ENCODE results near the gene SPDYC. TPM values are rescaled to one million over a fixed set of nuclear protein-coding genes. Genes with fewer than 3 reads are reported as not detected.
A peak's percentile ranks its signal among the peaks of the same experiment; 100 is the strongest.
"Not testable (repeated sequence)": the region's sequence is repeated elsewhere in the genome, so short reads cannot be mapped to it uniquely, and the experiment has no call there.

Gene SPDYC
- total RNA-seq, 1 donor: not detected

DNA sequence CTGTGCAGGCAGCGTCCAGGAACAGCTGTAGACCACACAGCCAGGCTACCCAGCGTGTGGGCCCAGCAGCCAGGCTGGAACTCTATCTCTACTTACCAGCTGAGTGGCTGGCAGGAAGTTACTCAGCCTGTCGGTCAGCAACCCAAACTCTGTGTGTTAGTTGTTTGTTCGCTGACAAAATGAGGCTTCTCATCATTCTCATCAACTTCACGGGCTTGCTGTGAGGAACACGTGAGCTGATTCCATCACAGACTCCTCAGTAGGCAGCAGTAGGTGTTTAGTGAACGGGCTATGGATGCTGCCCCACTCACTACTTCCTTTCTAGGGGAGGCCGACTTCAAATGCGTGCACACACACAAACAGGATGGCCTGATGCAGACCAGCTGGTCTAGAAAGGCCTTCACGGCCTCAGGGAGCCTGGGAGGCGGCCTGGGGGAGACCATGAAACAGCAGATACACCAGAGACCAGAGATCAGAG is 830 bp upstream of the SPDYC start:
- no peak overlapping the region for H3K4me3 ChIP-seq (ENCODE audit: low read depth, low read length)
- TF ChIP-seq CTCF (IDR thresholded peaks at IDR 0.05; ENCODE audit: insufficient read depth, low read length): no peak
- DNase-seq (ENCODE audit: low read depth): no peak

DNA sequence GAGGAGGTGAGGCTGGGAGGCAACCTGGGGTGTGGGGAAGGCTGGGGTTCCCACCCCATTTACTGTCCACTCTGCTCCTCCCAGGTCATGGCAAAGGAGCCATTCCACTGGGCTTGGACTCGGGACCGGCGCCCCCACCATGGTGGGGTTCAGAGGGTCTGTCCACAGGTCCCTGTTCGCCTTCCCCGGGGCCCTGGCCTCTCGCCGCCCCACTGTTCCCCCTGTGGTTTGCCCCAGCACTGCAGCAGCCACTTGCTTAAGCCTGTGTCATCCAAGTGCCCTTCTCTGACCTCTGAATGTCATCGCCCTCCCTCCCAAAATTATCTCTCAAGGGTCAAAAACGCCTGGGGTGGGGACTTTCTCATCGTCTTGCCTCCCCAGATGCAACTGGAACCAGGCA is 2.6 kb downstream of the SPDYC start:
- no peak for DNase-seq (ENCODE audit: low read depth)
- TF ChIP-seq CTCF (IDR thresholded peaks at IDR 0.05; ENCODE audit: insufficient read depth, low read length): no peak
- no peak overlapping the region for H3K4me3 ChIP-seq (ENCODE audit: low read depth, low read length)

- DNase-seq (ENCODE audit: low read depth); H3K4me3 ChIP-seq (ENCODE audit: low read depth, low read length): not testable (repeated sequence)
These were observed 4.6 kb downstream of the SPDYC start for GRCh38 chr11:65174571-65175010.

- TF ChIP-seq CTCF (IDR thresholded peaks at IDR 0.05; ENCODE audit: insufficient read depth, low read length): peak; percentile 52
- peak overlapping the region; percentile 93 for H3K4me3 ChIP-seq (ENCODE audit: low read depth, low read length)
- peak; percentile 52 for DNase-seq (ENCODE audit: low read depth)
These were observed 11.0 kb downstream of the SPDYC start for GRCh38 chr11:65180877-65181568.

DNA sequence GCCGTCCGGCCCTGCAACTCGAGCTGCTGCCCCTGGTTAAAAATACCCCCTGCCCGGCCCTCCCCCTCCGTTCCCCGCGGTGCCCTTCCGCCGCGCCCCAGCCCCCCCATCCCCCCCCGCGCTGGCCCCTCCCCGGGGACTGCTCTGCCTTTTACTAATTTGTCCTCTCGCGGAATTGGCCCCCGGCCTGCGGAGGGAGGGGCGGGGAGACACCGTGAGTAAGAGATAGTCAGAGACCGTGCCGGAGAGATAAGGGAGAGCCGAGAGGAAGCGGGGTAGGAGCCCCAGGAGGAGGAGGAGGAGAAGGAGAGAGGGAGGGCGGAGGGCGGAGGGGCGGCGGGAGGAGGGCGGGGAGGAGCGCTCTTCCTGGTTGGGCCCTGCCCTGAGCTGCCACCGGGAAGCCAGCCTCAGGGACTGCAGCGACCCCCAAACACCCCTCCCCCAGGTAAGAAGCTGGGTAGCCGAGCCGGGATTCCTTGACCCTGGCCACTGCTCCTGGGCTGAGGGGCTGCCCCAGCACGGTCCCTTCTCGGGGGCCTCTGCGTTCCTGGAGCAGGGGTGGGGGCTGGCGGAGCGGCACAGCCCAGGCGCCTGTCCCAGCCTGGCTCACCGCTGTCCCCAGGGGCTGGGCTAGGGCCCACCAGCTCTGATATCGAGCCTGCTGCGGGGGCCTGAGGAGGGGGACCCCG is 11.7 kb downstream of the SPDYC start, which contains the start of gene CAPN1:
CAPN1 (plus strand) TSS at position 360 of the 689 bp plus-strand sequence. CDS start 774 bp downstream, outside the sequence.
- no peak for TF ChIP-seq CTCF (IDR thresholded peaks at IDR 0.05; ENCODE audit: insufficient read depth, low read length)
- peak; percentile 91 for DNase-seq (ENCODE audit: low read depth)
- H3K4me3 ChIP-seq (ENCODE audit: low read depth, low read length): peak within 1 kb of the TSS; percentile 93

GRCh38 chr11:65182258-65183170 is 12.5 kb downstream of the SPDYC start:
- peak; percentile 21 for DNase-seq (ENCODE audit: low read depth)
- peak overlapping the region; percentile 93 for H3K4me3 ChIP-seq (ENCODE audit: low read depth, low read length)
- TF ChIP-seq CTCF (IDR thresholded peaks at IDR 0.05; ENCODE audit: insufficient read depth, low read length): no peak

Data from fibroblast of the aortic adventitia (primary cell).